T-helper 9 cell (primary cell): ENCODE data around the gene ORC2.
"Not testable (repeated sequence)": the region's sequence is repeated elsewhere in the genome, so short reads cannot be mapped to it uniquely, and the experiment has no call there.

ENCODE experiments used
- DNase-seq: peaks from one replicate; pipeline ENCODE4 v3.0.0-alpha.2; 2020

Gene ORC2

GRCh38 chr2:200930947-200931626 lies 32.4 kb downstream of the ORC2 start:
- no peak for DNase-seq

GRCh38 chr2:200929334-200930249 lies 33.9 kb downstream of the ORC2 start:
- no peak for DNase-seq

GRCh38 chr2:200922439-200922838 lies 41.0 kb downstream of the ORC2 start:
- DNase-seq = no peak

- DNase-seq = no peak
Measured at GRCh38 chr2:200913654-200914053, 49.8 kb downstream of the ORC2 start.

- no peak for DNase-seq
Measured at GRCh38 chr2:200909958-200910357, 53.5 kb downstream of the ORC2 start.

- peak; percentile 16 for DNase-seq
Measured at GRCh38 chr2:200905618-200906296, 57.7 kb downstream of the ORC2 start.

- peak; percentile 50 for DNase-seq
Measured at GRCh38 chr2:200901459-200902072, 61.9 kb downstream of the ORC2 start.

- DNase-seq = no peak
Measured at GRCh38 chr2:200899482-200899881, 64.0 kb downstream of the ORC2 start.

- peak; percentile 91 for DNase-seq
Measured at GRCh38 chr2:200888704-200889625, 74.5 kb downstream of the ORC2 start, which contains the start of the genes NIF3L1 and PPIL3. Gene NIF3L1, plus strand, starts transcription at chr2:200889371. Its CDS starts 2,573 bp downstream, at chr2:200891944. Gene PPIL3, minus strand, starts transcription at chr2:200889077. Its CDS starts 1,462 bp downstream, at chr2:200887615.

- not testable (repeated sequence) for DNase-seq
Measured at GRCh38 chr2:200881715-200882249, 81.7 kb downstream of the ORC2 start.

- DNase-seq = no peak
Measured at GRCh38 chr2:200878289-200878880, 85.1 kb downstream of the ORC2 start.

GRCh38 chr2:200877443-200877842 lies 86.0 kb downstream of the ORC2 start:
- DNase-seq = no peak

- DNase-seq = no peak
Measured at GRCh38 chr2:200873560-200873959, 89.9 kb downstream of the ORC2 start.

- no peak for DNase-seq
Measured at GRCh38 chr2:200871151-200871550, 92.3 kb downstream of the ORC2 start.

GRCh38 chr2:200869014-200869413 lies 94.4 kb downstream of the ORC2 start:
- no peak for DNase-seq

GRCh38 chr2:200864176-200865034 lies 99.1 kb downstream of the ORC2 start, which contains the start of gene CLK1:
Gene CLK1, minus strand, starts transcription at chr2:200864658. Its CDS starts 2,796 bp downstream, at chr2:200861862.
- DNase-seq = peak; percentile 96

GRCh38 chr2:200863782-200864175 lies 99.7 kb downstream of the ORC2 start:
- DNase-seq = no peak

- peak; percentile 44 for DNase-seq
Measured at GRCh38 chr2:200862532-200863000, 100.9 kb downstream of the ORC2 start.

GRCh38 chr2:200861617-200862155 lies 101.8 kb downstream of the ORC2 start:
- DNase-seq = no peak
